ENCODE measurements around the gene TMCO4.
A peak's percentile ranks its signal among the peaks of the same experiment; 100 is the strongest.

Gene TMCO4

GRCh38 chr1:19708567-19709110 is 91.1 kb downstream of the TMCO4 start:
- ATAC-seq (no peak), DNase-seq (ENCODE audit: low spot score in 2 of 2) (no peak)
- H3K9me3 Mint-ChIP-seq = no peaks in the 10 kb centered on the region
- no peak overlapping the region for H3K27ac Mint-ChIP-seq
- peaks cover 16% of the 10 kb centered on the region for H3K4me1 Mint-ChIP-seq
- peaks cover 7% of the 10 kb centered on the region for H3K36me3 Mint-ChIP-seq
- no peak overlapping the region for H3K4me3 Mint-ChIP-seq

GRCh38 chr1:19706136-19706535 is 93.6 kb downstream of the TMCO4 start:
- ATAC-seq (no peak), DNase-seq (ENCODE audit: low spot score in 2 of 2) (no peak)
- Mint-ChIP-seq H3K27ac (no peak overlapping the region), H3K4me1 (peaks cover 12% of the 10 kb centered on the region), H3K4me3 (no peak overlapping the region), H3K9me3 (no peaks in the 10 kb centered on the region), H3K36me3 (peaks cover 7% of the 10 kb centered on the region)

- H3K36me3 Mint-ChIP-seq = peaks cover 9% of the 10 kb centered on the region
- no peaks in the 10 kb centered on the region for H3K9me3 Mint-ChIP-seq
- no peak overlapping the region for H3K4me3 Mint-ChIP-seq
- H3K27ac Mint-ChIP-seq = no peak overlapping the region
- ATAC-seq (no peak), DNase-seq (ENCODE audit: low spot score in 2 of 2) (no peak)
- H3K4me1 Mint-ChIP-seq = peaks cover 6% of the 10 kb centered on the region
Observed at GRCh38 chr1:19705464-19705863, 94.3 kb downstream of the TMCO4 start.

GRCh38 chr1:19704247-19705113 is 95.2 kb downstream of the TMCO4 start:
- H3K4me3 Mint-ChIP-seq = no peak overlapping the region
- DNase-seq (ENCODE audit: low spot score in 2 of 2) (peak; percentile 31 to 74), ATAC-seq (peak; percentile 65)
- H3K27ac Mint-ChIP-seq = no peak overlapping the region
- no peaks in the 10 kb centered on the region for H3K9me3 Mint-ChIP-seq
- peaks cover 12% of the 10 kb centered on the region for H3K36me3 Mint-ChIP-seq
- peaks cover 7% of the 10 kb centered on the region for H3K4me1 Mint-ChIP-seq

- no peak overlapping the region for H3K27ac Mint-ChIP-seq
- ATAC-seq (no peak), DNase-seq (ENCODE audit: low spot score in 2 of 2) (no peak)
- H3K9me3 Mint-ChIP-seq = no peaks in the 10 kb centered on the region
- H3K4me3 Mint-ChIP-seq = no peak overlapping the region
- peaks cover 7% of the 10 kb centered on the region for H3K4me1 Mint-ChIP-seq
- H3K36me3 Mint-ChIP-seq = peaks cover 5% of the 10 kb centered on the region
Observed at GRCh38 chr1:19703280-19703679, 96.4 kb downstream of the TMCO4 start.

- Mint-ChIP-seq H3K27ac (peak overlapping the region; percentile 61), H3K4me1 (peaks cover 12% of the 10 kb centered on the region), H3K9me3 (no peaks in the 10 kb centered on the region), H3K4me3 (no peak overlapping the region), H3K36me3 (peaks cover 5% of the 10 kb centered on the region)
- ATAC-seq = no peak
- DNase-seq (ENCODE audit: low spot score in 2 of 2) = no peak
Observed at GRCh38 chr1:19700079-19700777, 99.5 kb downstream of the TMCO4 start.

- Mint-ChIP-seq H3K4me1 (peaks cover 12% of the 10 kb centered on the region), H3K27ac (no peak overlapping the region), H3K9me3 (no peaks in the 10 kb centered on the region), H3K4me3 (no peak overlapping the region), H3K36me3 (peaks cover 14% of the 10 kb centered on the region)
- no peak for DNase-seq (ENCODE audit: low spot score in 2 of 2)
- no peak for ATAC-seq
Observed at GRCh38 chr1:19698181-19698580, 101.5 kb downstream of the TMCO4 start.

- Mint-ChIP-seq H3K36me3 (peaks cover 14% of the 10 kb centered on the region), H3K27ac (no peak overlapping the region), H3K4me1 (peaks cover 12% of the 10 kb centered on the region), H3K9me3 (no peaks in the 10 kb centered on the region), H3K4me3 (no peak overlapping the region)
- DNase-seq (ENCODE audit: low spot score in 2 of 2) = no peak
- no peak for ATAC-seq
Observed at GRCh38 chr1:19696820-19697219, 102.9 kb downstream of the TMCO4 start.

GRCh38 chr1:19695772-19696171 is 103.9 kb downstream of the TMCO4 start:
- H3K4me3 Mint-ChIP-seq = no peak overlapping the region
- H3K36me3 Mint-ChIP-seq = peaks cover 14% of the 10 kb centered on the region
- peaks cover 12% of the 10 kb centered on the region for H3K4me1 Mint-ChIP-seq
- H3K27ac Mint-ChIP-seq = no peak overlapping the region
- H3K9me3 Mint-ChIP-seq = no peaks in the 10 kb centered on the region
- DNase-seq (ENCODE audit: low spot score in 2 of 2) = no peak
- no peak for ATAC-seq

GRCh38 chr1:19694298-19694697 is 105.4 kb downstream of the TMCO4 start:
- ATAC-seq = no peak
- no peaks in the 10 kb centered on the region for H3K9me3 Mint-ChIP-seq
- no peak for DNase-seq (ENCODE audit: low spot score in 2 of 2)
- H3K4me3 Mint-ChIP-seq = no peak overlapping the region
- peaks cover 9% of the 10 kb centered on the region for H3K36me3 Mint-ChIP-seq
- peaks cover 19% of the 10 kb centered on the region for H3K4me1 Mint-ChIP-seq
- H3K27ac Mint-ChIP-seq = no peak overlapping the region

- peak overlapping the region; percentile 81 for H3K27ac Mint-ChIP-seq
- no peak for ATAC-seq
Observed at GRCh38 chr1:19690342-19690741, 109.4 kb downstream of the TMCO4 start.

GRCh38 chr1:19689856-19690255 is 109.9 kb downstream of the TMCO4 start:
- Mint-ChIP-seq H3K27ac (peak overlapping the region; percentile 81), H3K9me3 (no peaks in the 10 kb centered on the region), H3K36me3 (peaks cover 9% of the 10 kb centered on the region), H3K4me1 (peaks cover 31% of the 10 kb centered on the region), H3K4me3 (no peak overlapping the region)
- no peak for DNase-seq (ENCODE audit: low spot score in 2 of 2)
- ATAC-seq = no peak

More at GRCh38 chr1:19690342-19690741, 109.4 kb downstream of the TMCO4 start:
- no peaks in the 10 kb centered on the region for H3K9me3 Mint-ChIP-seq
- H3K4me3 Mint-ChIP-seq = no peak overlapping the region
- peaks cover 9% of the 10 kb centered on the region for H3K36me3 Mint-ChIP-seq
- H3K4me1 Mint-ChIP-seq = peaks cover 31% of the 10 kb centered on the region
- no peak for DNase-seq (ENCODE audit: low spot score in 2 of 2)

GRCh38 chr1:19689085-19689757 is 110.5 kb downstream of the TMCO4 start:
- H3K36me3 Mint-ChIP-seq = peaks cover 7% of the 10 kb centered on the region
- H3K4me1 Mint-ChIP-seq = peaks cover 31% of the 10 kb centered on the region
- DNase-seq (ENCODE audit: low spot score in 2 of 2) (no peak), ATAC-seq (no peak)
- H3K4me3 Mint-ChIP-seq = no peak overlapping the region
- H3K27ac Mint-ChIP-seq = peak overlapping the region; percentile 26
- no peaks in the 10 kb centered on the region for H3K9me3 Mint-ChIP-seq

GRCh38 chr1:19688041-19688842 is 111.5 kb downstream of the TMCO4 start:
- Mint-ChIP-seq H3K27ac (peak overlapping the region; percentile 26), H3K9me3 (no peaks in the 10 kb centered on the region), H3K36me3 (no peaks in the 10 kb centered on the region), H3K4me1 (peaks cover 31% of the 10 kb centered on the region), H3K4me3 (no peak overlapping the region)
- peak in 1 of 2 donors; percentile 55 for DNase-seq (ENCODE audit: low spot score in 2 of 2)
- peak; percentile 65 for ATAC-seq

Measured in stimulated activated effector memory CD8-positive, alpha-beta T cell treated with anti-CD3 and anti-CD28 coated beads, Interleukin-12 subunit alpha, Interleukin-12 subunit beta, amount 100 ng/mL, for 72 hours (primary cell).